RWPE2 (cell line): ENCODE results near the gene RNF20.

Experiments
- ATAC-seq: fragments of 200-7000 bp; cut with Tn5 transposase; 3 replicates; pipeline ENCODE4 v1.9.1; 2021; ENCODE audit warnings: low read depth
- DNase-seq: peaks from one replicate; pipeline ENCODE4 v3.0.0-alpha.2; 2020; ENCODE audit warnings: low spot score
- H3K27ac ChIP-seq: fragments of 450-650 bp; 2 replicates; pipeline ENCODE4 v1.5.1; 2017; ENCODE audit warnings: mild to moderate bottlenecking; ENCODE audit not compliant: poor library complexity, severe bottlenecking
- H3K27me3 ChIP-seq: fragments of 250-450 bp; sonication (Bioruptor Pico); 2 replicates; pipeline ENCODE4 v1.5.1; 2021; ENCODE audit warnings: mild to moderate bottlenecking, moderate library complexity; ENCODE audit not compliant: insufficient read depth, poor library complexity, severe bottlenecking
- H3K36me3 ChIP-seq: fragments of 250-450 bp; sonication (Bioruptor Pico); 2 replicates; pipeline ENCODE4 v1.5.1; 2020; ENCODE audit warnings: low read depth, mild to moderate bottlenecking, moderate library complexity
- H3K4me1 ChIP-seq: fragments of 250-450 bp; sonication (Bioruptor Pico); 2 replicates; pipeline ENCODE4 v1.5.1; 2021; ENCODE audit warnings: mild to moderate bottlenecking, moderate library complexity; ENCODE audit not compliant: insufficient read depth, poor library complexity, severe bottlenecking
- H3K4me3 ChIP-seq: fragments of 250-450 bp; sonication (Bioruptor Pico); 2 replicates; pipeline ENCODE4 v1.5.1; 2021; ENCODE audit warnings: mild to moderate bottlenecking, moderate library complexity; ENCODE audit not compliant: severe bottlenecking
- H3K9me3 ChIP-seq: fragments of 250-450 bp; sonication (Bioruptor Pico); 2 replicates; pipeline ENCODE4 v1.5.1; 2021; ENCODE audit warnings: mild to moderate bottlenecking, moderate library complexity; ENCODE audit not compliant: severe bottlenecking
- TF ChIP-seq, protein P1 (sequence below): fragments of 450-650 bp; IDR thresholded peaks from one replicate; pipeline ENCODE4 v1.5.1; 2017; ENCODE audit warnings: mild to moderate bottlenecking, moderate library complexity; ENCODE audit not compliant: poor library complexity, severe bottlenecking

Gene RNF20

DNA sequence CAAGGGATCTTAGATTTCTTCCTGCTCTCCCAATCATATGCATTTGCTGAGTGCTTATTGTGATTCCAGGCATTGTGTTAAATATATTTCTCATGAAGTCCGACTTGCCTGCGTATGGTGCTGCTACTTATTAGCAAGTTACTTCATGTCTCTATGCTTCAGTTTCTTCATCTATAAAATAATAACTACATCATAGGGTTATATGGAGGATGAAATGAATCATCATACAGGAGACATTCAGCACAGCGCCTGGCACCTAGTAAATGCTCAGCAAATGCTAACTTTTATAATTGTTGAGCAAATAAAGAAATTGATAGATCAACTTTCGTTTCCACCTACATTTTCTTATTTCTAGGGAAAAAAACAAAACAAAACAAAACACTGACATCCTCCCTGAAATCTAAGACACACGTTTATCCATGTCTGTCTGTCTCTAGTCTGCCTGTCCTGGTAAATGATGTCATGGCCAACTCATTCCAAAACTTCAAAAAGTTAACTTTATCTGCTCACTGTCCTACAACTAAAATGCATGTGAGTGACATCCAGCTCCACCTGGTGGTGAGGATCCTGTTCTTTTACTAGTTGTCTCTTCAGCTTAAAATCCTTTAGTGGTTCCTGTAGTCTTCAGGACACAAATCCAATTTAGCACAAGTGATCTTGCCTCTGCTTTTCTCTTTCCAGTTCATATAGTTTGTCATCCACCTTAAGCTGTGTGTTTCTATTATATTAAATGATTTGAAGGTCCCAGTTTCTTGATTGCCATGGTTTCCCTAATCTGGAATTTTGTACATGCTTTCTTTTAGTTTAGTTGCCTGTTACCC lies 33.5 kb downstream of the RNF20 start:
- TF ChIP-seq, protein P1, sequence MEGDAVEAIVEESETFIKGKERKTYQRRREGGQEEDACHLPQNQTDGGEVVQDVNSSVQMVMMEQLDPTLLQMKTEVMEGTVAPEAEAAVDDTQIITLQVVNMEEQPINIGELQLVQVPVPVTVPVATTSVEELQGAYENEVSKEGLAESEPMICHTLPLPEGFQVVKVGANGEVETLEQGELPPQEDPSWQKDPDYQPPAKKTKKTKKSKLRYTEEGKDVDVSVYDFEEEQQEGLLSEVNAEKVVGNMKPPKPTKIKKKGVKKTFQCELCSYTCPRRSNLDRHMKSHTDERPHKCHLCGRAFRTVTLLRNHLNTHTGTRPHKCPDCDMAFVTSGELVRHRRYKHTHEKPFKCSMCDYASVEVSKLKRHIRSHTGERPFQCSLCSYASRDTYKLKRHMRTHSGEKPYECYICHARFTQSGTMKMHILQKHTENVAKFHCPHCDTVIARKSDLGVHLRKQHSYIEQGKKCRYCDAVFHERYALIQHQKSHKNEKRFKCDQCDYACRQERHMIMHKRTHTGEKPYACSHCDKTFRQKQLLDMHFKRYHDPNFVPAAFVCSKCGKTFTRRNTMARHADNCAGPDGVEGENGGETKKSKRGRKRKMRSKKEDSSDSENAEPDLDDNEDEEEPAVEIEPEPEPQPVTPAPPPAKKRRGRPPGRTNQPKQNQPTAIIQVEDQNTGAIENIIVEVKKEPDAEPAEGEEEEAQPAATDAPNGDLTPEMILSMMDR: peak; percentile 74
- no peaks in the 10 kb centered on the region for H3K4me1 ChIP-seq
- H3K27ac ChIP-seq: no peak overlapping the region
- no peaks in the 10 kb centered on the region for H3K9me3 ChIP-seq
- no peak for ATAC-seq
- DNase-seq: no peak
- no peak overlapping the region for H3K4me3 ChIP-seq
- no peaks in the 10 kb centered on the region for H3K27me3 ChIP-seq
- H3K36me3 ChIP-seq: peaks cover 28% of the 10 kb centered on the region

DNA sequence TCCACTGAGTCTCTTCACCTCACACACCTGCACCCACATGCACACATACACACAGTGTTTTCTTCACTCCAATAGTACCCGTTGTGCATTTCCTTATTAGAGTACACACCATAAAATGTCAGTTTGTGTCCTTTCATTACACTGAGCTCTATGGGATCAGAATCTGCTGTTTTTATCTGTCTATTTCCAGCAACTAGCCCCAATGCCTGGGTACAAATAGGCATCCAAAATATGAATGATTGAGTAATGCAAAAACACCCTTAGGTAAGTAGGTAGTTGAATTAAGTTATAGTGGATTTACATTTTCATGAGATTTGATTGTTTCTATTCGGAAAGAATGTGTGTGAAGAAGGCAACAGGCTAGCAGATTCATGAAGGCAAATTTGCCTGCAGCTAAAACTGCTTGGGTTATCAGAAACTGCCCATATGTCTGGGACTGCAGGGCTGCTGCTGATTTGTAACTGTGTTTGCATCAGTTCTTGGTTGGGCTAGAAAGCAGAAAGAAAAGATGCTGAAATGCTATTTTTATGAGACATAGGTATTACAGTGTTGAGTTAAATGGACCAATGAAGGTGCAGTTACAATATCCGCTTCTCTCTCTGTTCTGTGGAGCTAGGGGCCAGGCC lies 34.2 kb downstream of the RNF20 start:
- ATAC-seq (no peak), DNase-seq (no peak)
- Histone ChIP-seq H3K27me3 (no peaks in the 10 kb centered on the region), H3K4me3 (no peak overlapping the region), H3K9me3 (no peaks in the 10 kb centered on the region), H3K27ac (no peak overlapping the region), H3K36me3 (peaks cover 22% of the 10 kb centered on the region), H3K4me1 (no peaks in the 10 kb centered on the region)
- TF ChIP-seq, protein P1: no peak

DNA sequence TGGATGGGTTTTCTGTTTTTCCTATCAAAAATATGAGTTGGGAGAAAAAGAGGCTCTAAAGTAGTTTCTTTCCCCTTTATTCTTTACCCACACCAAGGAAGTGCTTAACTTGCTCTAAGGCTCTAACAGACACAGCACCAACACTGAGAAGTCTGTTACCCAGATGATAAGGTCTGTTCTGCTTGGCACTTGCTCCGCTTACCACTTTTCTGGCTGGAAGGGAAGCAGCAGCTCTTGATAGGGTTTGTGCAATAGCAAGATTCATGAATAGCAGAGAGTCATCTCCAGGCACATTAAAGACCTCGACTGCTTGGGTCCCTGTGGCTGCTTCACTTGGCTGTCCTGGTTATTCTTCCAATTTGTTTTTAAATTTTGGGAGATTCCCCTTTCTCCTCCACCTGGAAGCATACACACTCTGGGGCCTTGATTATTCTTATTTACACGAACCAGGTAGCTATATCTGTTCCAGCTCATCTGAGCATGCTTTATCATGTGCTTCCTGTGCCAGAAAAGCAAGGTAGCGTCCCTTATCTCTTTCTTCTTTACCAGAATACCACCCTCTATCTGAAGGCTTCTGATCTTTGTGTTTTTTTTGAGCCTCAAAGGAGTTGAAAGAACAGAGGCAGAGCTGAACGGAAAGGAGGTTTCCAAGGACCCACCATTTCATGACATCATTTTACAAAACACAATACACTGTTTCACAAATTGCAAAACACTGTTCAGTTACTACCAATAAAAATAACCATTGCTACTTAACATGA lies 36.3 kb downstream of the RNF20 start:
- no peaks in the 10 kb centered on the region for H3K9me3 ChIP-seq
- H3K27ac ChIP-seq: no peak overlapping the region
- TF ChIP-seq, protein P1: no peak
- no peaks in the 10 kb centered on the region for H3K4me1 ChIP-seq
- no peak overlapping the region for H3K4me3 ChIP-seq
- ATAC-seq: no peak
- no peaks in the 10 kb centered on the region for H3K27me3 ChIP-seq
- peaks cover 13% of the 10 kb centered on the region for H3K36me3 ChIP-seq
- DNase-seq: no peak

DNA sequence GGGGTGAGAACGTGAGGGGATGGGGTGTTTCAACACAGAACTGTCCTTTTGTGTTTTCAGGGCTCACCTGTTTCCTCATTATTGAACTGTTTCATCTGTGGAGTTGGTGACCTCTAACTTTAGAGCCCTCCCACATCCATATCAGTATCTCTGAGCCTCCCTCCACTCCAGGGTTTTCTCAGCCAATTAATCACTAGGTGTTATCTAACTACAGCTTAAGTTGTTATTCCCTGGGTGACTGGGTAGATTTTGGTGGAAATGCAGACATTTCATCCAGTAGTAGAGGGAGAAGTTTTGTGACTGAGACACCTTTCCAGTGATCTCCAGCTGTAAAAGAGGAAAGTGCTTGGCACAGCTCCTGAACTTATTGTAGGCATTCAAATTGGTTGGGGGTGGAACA lies 37.5 kb downstream of the RNF20 start:
- peaks cover 6% of the 10 kb centered on the region for H3K36me3 ChIP-seq
- no peaks in the 10 kb centered on the region for H3K27me3 ChIP-seq
- no peak overlapping the region for H3K27ac ChIP-seq
- TF ChIP-seq, protein P1: no peak
- DNase-seq: no peak
- no peak overlapping the region for H3K4me3 ChIP-seq
- H3K9me3 ChIP-seq: no peaks in the 10 kb centered on the region
- ATAC-seq: no peak
- no peaks in the 10 kb centered on the region for H3K4me1 ChIP-seq
